Measurements from ENCODE around the gene EPB41L2. TPM values are rescaled to one million over a fixed set of nuclear protein-coding genes. Genes with fewer than 3 reads are reported as not detected.

Gene EPB41L2
- total RNA-seq, 2 donors from 2014 or later = 41.9 to 47.2 TPM

DNA sequence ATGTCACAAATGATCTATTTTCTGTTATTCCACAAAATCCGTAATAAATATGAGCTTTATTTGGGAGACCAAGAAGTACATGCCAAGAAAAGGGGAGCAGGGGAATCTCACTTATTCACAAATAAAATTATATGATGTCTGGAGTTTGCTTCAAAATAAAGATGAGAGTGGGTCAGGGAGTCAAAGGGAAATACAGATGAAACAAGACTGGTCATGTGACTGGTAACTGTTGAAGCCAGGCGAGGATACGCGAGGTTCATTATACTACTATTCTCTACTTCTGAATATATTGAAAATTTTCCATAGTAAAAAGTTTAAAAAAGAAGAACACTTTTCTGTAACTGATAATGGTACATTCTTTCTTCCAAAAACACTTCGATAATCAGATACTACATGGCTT is 14.6 kb downstream of the EPB41L2 start:
- Histone ChIP-seq H3K27me3 (no peaks in the 10 kb centered on the region), H3K27ac (no peak overlapping the region), H3K4me1 (no peaks in the 10 kb centered on the region), H3K36me3 (no peaks in the 10 kb centered on the region), H3K9me3 (peaks cover 0 to 2% of the 10 kb centered on the region in 2 donors), H3K4me3 (no peak overlapping the region)
- no peak for DNase-seq (ENCODE audit: low spot score)
- TF ChIP-seq, protein P1, sequence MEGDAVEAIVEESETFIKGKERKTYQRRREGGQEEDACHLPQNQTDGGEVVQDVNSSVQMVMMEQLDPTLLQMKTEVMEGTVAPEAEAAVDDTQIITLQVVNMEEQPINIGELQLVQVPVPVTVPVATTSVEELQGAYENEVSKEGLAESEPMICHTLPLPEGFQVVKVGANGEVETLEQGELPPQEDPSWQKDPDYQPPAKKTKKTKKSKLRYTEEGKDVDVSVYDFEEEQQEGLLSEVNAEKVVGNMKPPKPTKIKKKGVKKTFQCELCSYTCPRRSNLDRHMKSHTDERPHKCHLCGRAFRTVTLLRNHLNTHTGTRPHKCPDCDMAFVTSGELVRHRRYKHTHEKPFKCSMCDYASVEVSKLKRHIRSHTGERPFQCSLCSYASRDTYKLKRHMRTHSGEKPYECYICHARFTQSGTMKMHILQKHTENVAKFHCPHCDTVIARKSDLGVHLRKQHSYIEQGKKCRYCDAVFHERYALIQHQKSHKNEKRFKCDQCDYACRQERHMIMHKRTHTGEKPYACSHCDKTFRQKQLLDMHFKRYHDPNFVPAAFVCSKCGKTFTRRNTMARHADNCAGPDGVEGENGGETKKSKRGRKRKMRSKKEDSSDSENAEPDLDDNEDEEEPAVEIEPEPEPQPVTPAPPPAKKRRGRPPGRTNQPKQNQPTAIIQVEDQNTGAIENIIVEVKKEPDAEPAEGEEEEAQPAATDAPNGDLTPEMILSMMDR (IDR thresholded peaks at IDR 0.05) = no peak

DNA sequence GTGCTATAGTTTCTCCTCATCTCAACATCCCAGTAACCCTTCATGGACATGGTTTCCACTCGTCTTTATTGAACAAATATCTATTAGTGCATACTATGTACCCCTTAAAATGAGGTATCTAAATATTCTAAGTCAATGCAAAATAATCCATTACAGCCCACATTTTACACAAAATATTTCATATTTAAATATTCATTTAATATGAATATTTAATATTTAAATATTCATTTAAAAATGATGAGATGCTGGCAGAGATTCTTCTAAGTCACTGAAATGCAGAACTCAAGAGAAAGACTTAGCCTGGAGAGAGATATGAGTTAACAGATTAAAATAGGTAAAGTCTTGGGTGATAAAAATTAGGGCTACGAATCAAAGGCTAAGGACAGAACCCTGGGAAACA is 17.9 kb downstream of the EPB41L2 start:
- H3K36me3 ChIP-seq = no peaks in the 10 kb centered on the region
- no peak overlapping the region for H3K4me3 ChIP-seq
- TF ChIP-seq, protein P1 (IDR thresholded peaks at IDR 0.05) = no peak
- H3K27me3 ChIP-seq = no peaks in the 10 kb centered on the region
- peaks cover 0 to 6% of the 10 kb centered on the region in 2 donors for H3K4me1 ChIP-seq
- H3K27ac ChIP-seq = no peak overlapping the region
- DNase-seq (ENCODE audit: low spot score) = no peak
- no peaks in the 10 kb centered on the region for H3K9me3 ChIP-seq

DNA sequence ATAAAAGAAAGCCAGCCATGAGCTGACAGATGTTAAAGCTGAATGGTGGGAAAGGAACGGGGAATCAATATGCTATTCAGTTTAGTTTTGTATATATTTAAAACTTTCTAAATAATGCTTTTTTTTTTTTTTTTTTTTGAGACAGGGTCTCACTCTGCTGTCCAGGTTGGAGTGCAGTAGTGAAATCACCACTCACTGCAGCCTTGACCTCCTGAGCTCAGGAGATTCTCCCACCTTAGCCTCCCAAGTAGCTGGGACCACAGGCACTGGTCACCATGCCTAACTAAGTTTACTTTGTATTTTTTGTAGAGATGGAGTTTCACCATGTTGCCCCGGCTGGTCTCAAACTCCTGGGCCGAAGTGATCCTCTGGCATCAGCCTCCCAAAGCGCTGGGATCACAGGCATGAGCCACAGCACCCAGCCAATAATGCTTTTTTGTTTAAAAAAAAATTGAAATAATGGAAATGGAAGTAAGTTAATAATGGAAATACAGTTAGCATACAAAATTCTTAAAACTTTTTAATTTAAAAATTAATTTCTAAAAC is 19.1 kb downstream of the EPB41L2 start:
- TF ChIP-seq, protein P1 (IDR thresholded peaks at IDR 0.05) = no peak
- Histone ChIP-seq H3K27me3 (no peaks in the 10 kb centered on the region), H3K9me3 (no peaks in the 10 kb centered on the region), H3K36me3 (no peaks in the 10 kb centered on the region), H3K27ac (no peak overlapping the region), H3K4me3 (no peak overlapping the region), H3K4me1 (peaks cover 0 to 6% of the 10 kb centered on the region in 2 donors)
- DNase-seq (ENCODE audit: low spot score) = no peak

DNA sequence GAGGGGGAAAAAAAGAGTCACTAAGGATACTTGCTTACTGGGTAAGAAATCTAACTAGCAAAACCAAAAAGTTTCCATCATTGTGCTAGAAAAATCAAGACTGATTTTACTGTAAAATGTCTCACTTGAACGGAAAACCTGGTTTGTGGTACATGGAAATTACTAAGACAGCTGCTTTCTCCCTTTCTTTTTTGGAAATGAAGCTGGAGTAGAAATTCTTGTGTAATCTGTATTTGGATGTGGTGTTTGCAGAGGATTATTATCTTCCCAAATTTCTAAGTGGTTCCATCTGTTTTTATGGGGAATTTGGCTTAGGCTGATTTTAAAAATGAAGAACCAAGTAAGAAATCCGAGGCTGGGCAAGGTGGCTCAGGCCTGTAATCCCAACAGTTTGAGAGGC is 20.4 kb downstream of the EPB41L2 start:
- TF ChIP-seq, protein P1 (IDR thresholded peaks at IDR 0.05) = no peak
- DNase-seq (ENCODE audit: low spot score) = no peak
- peak overlapping the region in 1 of 2 donors; percentile 19 for H3K27ac ChIP-seq
- H3K36me3 ChIP-seq = no peaks in the 10 kb centered on the region
- H3K4me1 ChIP-seq = peaks cover 0 to 6% of the 10 kb centered on the region in 2 donors
- H3K9me3 ChIP-seq = no peaks in the 10 kb centered on the region
- H3K4me3 ChIP-seq = no peak overlapping the region
- no peaks in the 10 kb centered on the region for H3K27me3 ChIP-seq

DNA sequence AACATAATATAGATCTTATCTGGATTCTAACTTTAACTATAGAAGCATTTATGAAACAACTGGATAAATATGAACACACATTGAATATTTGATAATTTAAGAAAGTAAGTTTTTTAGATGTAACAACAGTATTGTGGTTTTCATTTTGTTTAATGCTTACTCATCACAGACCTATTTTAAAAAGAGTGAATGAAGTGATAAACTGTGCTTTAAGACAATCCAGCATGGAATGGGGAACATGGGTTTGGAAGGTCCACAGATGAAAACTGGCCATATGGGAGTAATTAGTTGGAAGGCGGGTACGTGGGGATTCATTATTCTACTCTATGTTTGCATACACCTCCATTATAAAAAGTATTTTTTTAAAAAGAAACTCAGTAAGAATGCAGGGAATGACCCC is 21.2 kb downstream of the EPB41L2 start:
- peak overlapping the region in 1 of 2 donors; percentile 19 for H3K27ac ChIP-seq
- peaks cover 0 to 6% of the 10 kb centered on the region in 2 donors for H3K4me1 ChIP-seq
- TF ChIP-seq, protein P1 (IDR thresholded peaks at IDR 0.05) = no peak
- no peaks in the 10 kb centered on the region for H3K36me3 ChIP-seq
- no peak overlapping the region for H3K4me3 ChIP-seq
- H3K27me3 ChIP-seq = no peaks in the 10 kb centered on the region
- no peaks in the 10 kb centered on the region for H3K9me3 ChIP-seq
- no peak for DNase-seq (ENCODE audit: low spot score)

DNA sequence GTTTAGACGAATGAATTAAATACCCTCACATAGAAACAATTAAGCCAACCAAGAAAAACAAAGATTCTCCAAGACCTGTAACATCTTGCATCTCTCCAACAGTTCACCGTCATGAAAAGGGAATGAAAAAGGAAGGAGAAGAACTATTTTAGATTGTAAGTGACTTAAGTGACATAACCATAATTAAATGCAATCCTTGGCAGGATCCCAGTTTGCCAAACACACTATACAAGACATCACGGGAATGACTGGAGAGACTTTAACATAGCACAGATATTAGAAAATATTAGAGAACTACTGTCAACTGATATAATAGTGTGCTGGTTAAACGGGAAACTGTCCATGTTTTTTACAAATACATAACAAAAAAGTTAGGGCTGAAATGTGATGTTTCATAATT is 22.2 kb downstream of the EPB41L2 start:
- no peak overlapping the region for H3K27ac ChIP-seq
- no peak overlapping the region for H3K4me3 ChIP-seq
- TF ChIP-seq, protein P1 (IDR thresholded peaks at IDR 0.05) = no peak

More for the DNA sequence above, 22.2 kb downstream of the EPB41L2 start:
- no peak for DNase-seq (ENCODE audit: low spot score)
- H3K4me1 ChIP-seq = peaks cover 0 to 6% of the 10 kb centered on the region in 2 donors
- H3K9me3 ChIP-seq = no peaks in the 10 kb centered on the region
- H3K36me3 ChIP-seq = no peaks in the 10 kb centered on the region
- no peaks in the 10 kb centered on the region for H3K27me3 ChIP-seq

Measured in right atrium auricular region (tissue), 2 donors.